Smooth muscle cell (in vitro differentiated cells): ENCODE measurements around the gene PTGES3L. TPM values are rescaled to one million over a fixed set of nuclear protein-coding genes. Genes with fewer than 3 reads are reported as not detected.

Source experiments
- DNase-seq: peaks from one replicate; lab custom pipeline; 2025; ENCODE audit not compliant: unreplicated experiment; lab: John Stamatoyannopoulos, UW
- H2AFZ ChIP-seq: fragments of 200-600 bp; sonication (generic); 2 replicates; pipeline ENCODE4 v1.6.0; 2016; ENCODE audit warnings: antibody characterized with exemption, low read depth, mild to moderate bottlenecking
- H3F3A ChIP-seq: fragments of 200-600 bp; sonication (generic); 2 replicates; pipeline ENCODE4 v1.6.0; 2017; ENCODE audit warnings: antibody characterized with exemption, low read depth
- H3K27ac ChIP-seq: fragments of 200-600 bp; sonication (generic); 2 replicates; pipeline ENCODE4 v1.5.1; 2016; ENCODE audit warnings: low read depth, mild to moderate bottlenecking
- H3K27me3 ChIP-seq: fragments of 200-600 bp; sonication (generic); 2 replicates; pipeline ENCODE4 v1.6.1; 2016; ENCODE audit warnings: low read depth, mild to moderate bottlenecking
- H3K36me3 ChIP-seq: fragments of 200-600 bp; sonication (generic); 2 replicates; pipeline ENCODE4 v1.5.1; 2016; ENCODE audit warnings: low read depth
- H3K4me1 ChIP-seq: fragments of 200-600 bp; sonication (generic); 2 replicates; pipeline ENCODE4 v1.5.1; 2016; ENCODE audit warnings: low read depth
- H3K4me2 ChIP-seq: fragments of 200-600 bp; sonication (generic); 2 replicates; pipeline ENCODE4 v1.6.0; 2016; ENCODE audit warnings: mild to moderate bottlenecking
- H3K4me3 ChIP-seq: fragments of 200-600 bp; sonication (generic); 2 replicates; pipeline ENCODE4 v1.5.1; 2016; ENCODE audit warnings: mild to moderate bottlenecking
- H3K79me2 ChIP-seq: fragments of 200-600 bp; sonication (generic); 2 replicates; pipeline ENCODE4 v1.6.0; 2016; ENCODE audit warnings: low read depth, mild to moderate bottlenecking
- H3K9ac ChIP-seq: fragments of 200-600 bp; sonication (generic); 2 replicates; pipeline ENCODE4 v1.6.0; 2016; ENCODE audit warnings: low read depth
- H3K9me3 ChIP-seq: fragments of 200-600 bp; sonication (generic); replicated peaks from 2 replicates; pipeline ENCODE4 v1.5.1; 2016; ENCODE audit warnings: low read depth
- H4K20me1 ChIP-seq: fragments of 200-600 bp; sonication (generic); 2 replicates; pipeline ENCODE4 v1.6.0; 2016; ENCODE audit warnings: low read depth
- WGBS: methylation state at CpG from one replicate; pipeline ENCODE4 v1.1.7; 2016; ENCODE audit warnings: low lambda C conversion rate; 5-methylcytosine and 5-hydroxymethylcytosine counted together
- polyA plus RNA-seq: library from polyadenylated mRNA; unstranded; fragments of >200 nt; fragmentation: Nextera tagmentation; extraction: Ambion mirVana; gene quantifications from 2 replicates; pipeline ENCODE4 v1.2.1, GENCODE V29; 2016
- total RNA-seq: library from RNA; depleted of rRNA; stranded (reverse); fragments of >200 nt; gene quantifications from 2 replicates; pipeline ENCODE4 v1.2.3, GENCODE V29; 2014
- TF ChIP-seq, protein P1 (sequence below): fragments of 200-600 bp; sonication (generic); IDR thresholded peaks from 2 replicates; pipeline ENCODE4 v1.5.1; 2017; ENCODE audit warnings: borderline replicate concordance, mild to moderate bottlenecking, antibody characterized with exemption; ENCODE audit not compliant: insufficient read depth, poor library complexity, severe bottlenecking

The PTGES3L gene
- total and polyA plus RNA-seq, 2 experiments from 2014 or later, result 6.7 to 8.3 TPM

- H3K79me2 ChIP-seq, result peaks cover under 1% of the 10 kb centered on the region
- peak overlapping the region; percentile 4 for H3K27ac ChIP-seq
- 93% methylated on average over 6 of the region's 6 CpGs for WGBS
- H3K9me3 ChIP-seq, result no peaks in the 10 kb centered on the region
- peaks cover 22% of the 10 kb centered on the region for H3K36me3 ChIP-seq
- DNase-seq, result no peak
- no peak overlapping the region for H3K9ac ChIP-seq
- peaks cover 6% of the 10 kb centered on the region for H4K20me1 ChIP-seq
- no peaks in the 10 kb centered on the region for H3K27me3 ChIP-seq
- peaks cover 9% of the 10 kb centered on the region for H3F3A ChIP-seq
- no peak overlapping the region for H3K4me3 ChIP-seq
- no peaks in the 10 kb centered on the region for H3K4me1 ChIP-seq
- no peak overlapping the region for H3K4me2 ChIP-seq
- no peak overlapping the region for H2AFZ ChIP-seq
- TF ChIP-seq, protein P1, sequence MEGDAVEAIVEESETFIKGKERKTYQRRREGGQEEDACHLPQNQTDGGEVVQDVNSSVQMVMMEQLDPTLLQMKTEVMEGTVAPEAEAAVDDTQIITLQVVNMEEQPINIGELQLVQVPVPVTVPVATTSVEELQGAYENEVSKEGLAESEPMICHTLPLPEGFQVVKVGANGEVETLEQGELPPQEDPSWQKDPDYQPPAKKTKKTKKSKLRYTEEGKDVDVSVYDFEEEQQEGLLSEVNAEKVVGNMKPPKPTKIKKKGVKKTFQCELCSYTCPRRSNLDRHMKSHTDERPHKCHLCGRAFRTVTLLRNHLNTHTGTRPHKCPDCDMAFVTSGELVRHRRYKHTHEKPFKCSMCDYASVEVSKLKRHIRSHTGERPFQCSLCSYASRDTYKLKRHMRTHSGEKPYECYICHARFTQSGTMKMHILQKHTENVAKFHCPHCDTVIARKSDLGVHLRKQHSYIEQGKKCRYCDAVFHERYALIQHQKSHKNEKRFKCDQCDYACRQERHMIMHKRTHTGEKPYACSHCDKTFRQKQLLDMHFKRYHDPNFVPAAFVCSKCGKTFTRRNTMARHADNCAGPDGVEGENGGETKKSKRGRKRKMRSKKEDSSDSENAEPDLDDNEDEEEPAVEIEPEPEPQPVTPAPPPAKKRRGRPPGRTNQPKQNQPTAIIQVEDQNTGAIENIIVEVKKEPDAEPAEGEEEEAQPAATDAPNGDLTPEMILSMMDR, result no peak
Observed at GRCh38 chr17:42989726-42990652, 10.1 kb upstream of the PTGES3L start.

DNA sequence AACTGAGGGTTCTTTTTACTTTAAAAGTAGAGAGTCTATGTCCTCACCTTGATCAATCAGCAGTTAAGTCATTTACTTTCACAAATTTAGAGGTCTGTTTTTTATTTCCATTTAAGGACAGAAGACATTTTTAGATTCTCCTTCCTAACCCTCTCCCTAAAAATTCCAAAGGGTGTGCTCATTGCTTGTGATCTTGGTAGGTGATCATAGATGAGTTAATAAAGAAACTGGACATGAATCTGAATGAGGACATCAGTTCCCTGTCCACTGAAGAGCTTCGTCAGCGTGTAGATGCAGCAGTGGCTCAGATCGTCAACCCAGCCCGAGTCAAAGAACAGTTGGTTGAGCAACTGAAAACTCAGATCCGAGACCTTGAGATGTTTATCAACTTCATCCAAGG, 9.3 kb upstream of the PTGES3L start:
- H3K4me3 ChIP-seq, result no peak overlapping the region
- H2AFZ ChIP-seq, result no peak overlapping the region
- DNase-seq, result no peak
- H3K79me2 ChIP-seq, result peaks cover 8% of the 10 kb centered on the region
- H3K27ac ChIP-seq, result no peak overlapping the region
- no peaks in the 10 kb centered on the region for H3K27me3 ChIP-seq
- no peak overlapping the region for H3K9ac ChIP-seq
- H3K4me2 ChIP-seq, result no peak overlapping the region
- H3K9me3 ChIP-seq, result no peaks in the 10 kb centered on the region
- H3K36me3 ChIP-seq, result peaks cover 22% of the 10 kb centered on the region
- 96% methylated on average over 5 of the region's 5 CpGs for WGBS
- peaks cover 9% of the 10 kb centered on the region for H4K20me1 ChIP-seq
- H3F3A ChIP-seq, result peaks cover under 1% of the 10 kb centered on the region
- TF ChIP-seq, protein P1, result no peak
- no peaks in the 10 kb centered on the region for H3K4me1 ChIP-seq

DNA sequence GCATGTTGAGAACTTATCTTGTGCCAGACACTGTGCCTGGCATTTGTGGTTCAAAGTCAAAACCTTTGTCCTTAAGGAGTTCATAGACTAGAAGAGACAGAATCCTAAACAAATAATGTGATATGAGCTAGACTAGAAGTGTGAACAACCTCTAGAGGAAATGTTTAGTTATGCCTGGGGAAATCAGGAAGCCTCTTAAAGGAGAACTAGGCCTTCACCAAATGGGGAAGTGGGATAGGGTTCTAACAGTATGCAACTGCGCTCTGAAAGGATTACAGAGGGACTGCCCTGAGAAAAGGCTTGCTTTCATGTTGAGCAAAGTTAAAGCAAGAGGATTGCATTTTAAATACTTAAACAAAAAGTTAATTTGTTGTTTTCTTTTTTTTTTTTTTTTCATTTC, 5.3 kb upstream of the PTGES3L start:
- no peak for DNase-seq
- H3K4me2 ChIP-seq, result no peak overlapping the region
- H3K79me2 ChIP-seq, result peaks cover 37% of the 10 kb centered on the region
- no peaks in the 10 kb centered on the region for H3K4me1 ChIP-seq
- 82% methylated on average over 1 of the region's 1 CpG for whole genome bisulfite sequencing
- H3F3A ChIP-seq, result no peaks in the 10 kb centered on the region
- H3K36me3 ChIP-seq, result peaks cover 22% of the 10 kb centered on the region
- no peaks in the 10 kb centered on the region for H3K27me3 ChIP-seq
- H3K9ac ChIP-seq, result no peak overlapping the region
- no peak overlapping the region for H3K27ac ChIP-seq
- TF ChIP-seq, protein P1, result no peak
- H2AFZ ChIP-seq, result no peak overlapping the region
- peaks cover 30% of the 10 kb centered on the region for H4K20me1 ChIP-seq
- no peaks in the 10 kb centered on the region for H3K9me3 ChIP-seq
- H3K4me3 ChIP-seq, result no peak overlapping the region
